ENCODE data around the gene GDI1.

GDI1 gene

GRCh38 chrX:154402622-154403127 is 34.3 kb upstream of the GDI1 start:
- no peak for TF ChIP-seq CTCF (IDR thresholded peaks at IDR 0.05; ENCODE audit: insufficient read depth, low read length, poor library complexity, severe bottlenecking)
- no peak for DNase-seq (ENCODE audit: extremely low read depth, insufficient read length)
- H3K27me3 ChIP-seq (replicated peaks; ENCODE audit: control insufficient read depth, insufficient read depth, low read length) = no peaks in the 10 kb centered on the region
- H3K4me3 ChIP-seq (replicated peaks; ENCODE audit: low read depth, low read length) = no peak overlapping the region
- H3K36me3 ChIP-seq (ENCODE audit: control insufficient read depth, insufficient read depth, low read length) = peaks cover 11% of the 10 kb centered on the region

- no peaks in the 10 kb centered on the region for H3K27me3 ChIP-seq (replicated peaks; ENCODE audit: control insufficient read depth, insufficient read depth, low read length)
- H3K36me3 ChIP-seq (ENCODE audit: control insufficient read depth, insufficient read depth, low read length) = peaks cover 11% of the 10 kb centered on the region
- H3K4me3 ChIP-seq (replicated peaks; ENCODE audit: low read depth, low read length) = no peak overlapping the region
- no peak for TF ChIP-seq CTCF (IDR thresholded peaks at IDR 0.05; ENCODE audit: insufficient read depth, low read length, poor library complexity, severe bottlenecking)
- DNase-seq (ENCODE audit: extremely low read depth, insufficient read length) = no peak
These were observed 33.8 kb upstream of the GDI1 start for GRCh38 chrX:154403192-154403591.

- TF ChIP-seq CTCF (IDR thresholded peaks at IDR 0.05; ENCODE audit: insufficient read depth, low read length, poor library complexity, severe bottlenecking) = no peak
- no peaks in the 10 kb centered on the region for H3K27me3 ChIP-seq (replicated peaks; ENCODE audit: control insufficient read depth, insufficient read depth, low read length)
- H3K36me3 ChIP-seq (ENCODE audit: control insufficient read depth, insufficient read depth, low read length) = peaks cover 11% of the 10 kb centered on the region
- no peak overlapping the region for H3K4me3 ChIP-seq (replicated peaks; ENCODE audit: low read depth, low read length)
- DNase-seq (ENCODE audit: extremely low read depth, insufficient read length) = no peak
These were observed 33.1 kb upstream of the GDI1 start for GRCh38 chrX:154403858-154404257.

GRCh38 chrX:154404625-154405192 is 32.2 kb upstream of the GDI1 start:
- Histone ChIP-seq H3K27me3 (replicated peaks; ENCODE audit: control insufficient read depth, insufficient read depth, low read length) (no peaks in the 10 kb centered on the region), H3K4me3 (replicated peaks; ENCODE audit: low read depth, low read length) (no peak overlapping the region), H3K36me3 (ENCODE audit: control insufficient read depth, insufficient read depth, low read length) (peaks cover 4% of the 10 kb centered on the region)
- DNase-seq (ENCODE audit: extremely low read depth, insufficient read length) = no peak
- no peak for TF ChIP-seq CTCF (IDR thresholded peaks at IDR 0.05; ENCODE audit: insufficient read depth, low read length, poor library complexity, severe bottlenecking)

GRCh38 chrX:154408659-154409221 is 28.2 kb upstream of the GDI1 start:
- Histone ChIP-seq H3K27me3 (replicated peaks; ENCODE audit: control insufficient read depth, insufficient read depth, low read length) (no peaks in the 10 kb centered on the region), H3K4me3 (replicated peaks; ENCODE audit: low read depth, low read length) (peak overlapping the region; percentile 47), H3K36me3 (ENCODE audit: control insufficient read depth, insufficient read depth, low read length) (no peaks in the 10 kb centered on the region)
- DNase-seq (ENCODE audit: extremely low read depth, insufficient read length) = no peak
- no peak for TF ChIP-seq CTCF (IDR thresholded peaks at IDR 0.05; ENCODE audit: insufficient read depth, low read length, poor library complexity, severe bottlenecking)
